HEK293 (cell line): ENCODE results near the gene INO80B.
A peak's percentile ranks its signal among the peaks of the same experiment; 100 is the strongest.

ENCODE experiments used
- BCL11A ChIP-seq: fragments of 450-650 bp; formaldehyde crosslinking; IDR thresholded peaks from 2 replicates; pipeline ENCODE4 v1.5.1; 2016; ENCODE audit warnings: low read depth, missing biosample characterization, missing genetic modification characterization
- BCL11B ChIP-seq: fragments of 450-650 bp; formaldehyde crosslinking; IDR thresholded peaks from 2 replicates; pipeline ENCODE4 v1.5.1; 2016; ENCODE audit warnings: low read depth, missing biosample characterization, missing genetic modification characterization
- EGR2 ChIP-seq: fragments of 450-650 bp; formaldehyde crosslinking; IDR thresholded peaks from 2 replicates; pipeline ENCODE4 v1.5.1; 2016; ENCODE audit warnings: low read depth, missing biosample characterization, missing genetic modification characterization
- ELK4 ChIP-seq: IDR thresholded peaks from 2 replicates; pipeline ENCODE4 v1.6.1; 2011; ENCODE audit warnings: mild to moderate bottlenecking, low read depth, low read length, borderline replicate concordance
- GFI1B ChIP-seq: fragments of 450-650 bp; formaldehyde crosslinking; IDR thresholded peaks from 2 replicates; pipeline ENCODE4 v1.5.1; 2016; ENCODE audit warnings: missing biosample characterization, missing genetic modification characterization
- IKZF3 ChIP-seq: fragments of 450-650 bp; IDR thresholded peaks from 2 replicates; pipeline ENCODE4 v1.5.0; 2018; ENCODE audit warnings: missing biosample characterization, mild to moderate bottlenecking, missing genetic modification characterization, moderate library complexity
- MEIS1 ChIP-seq: sonication (generic); formaldehyde crosslinking; IDR thresholded peaks from 2 replicates; pipeline ENCODE4 v1.8.1; 2022; ENCODE audit warnings: missing genetic modification reagents, mild to moderate bottlenecking, borderline replicate concordance
- PATZ1 ChIP-seq: fragments of 450-650 bp; formaldehyde crosslinking; IDR thresholded peaks from 2 replicates; pipeline ENCODE4 v1.5.1; 2016; ENCODE audit warnings: missing biosample characterization, missing genetic modification characterization
- PRDM1 ChIP-seq: fragments of 450-650 bp; formaldehyde crosslinking; IDR thresholded peaks from 2 replicates; pipeline ENCODE4; 2016; ENCODE audit warnings: missing biosample characterization, missing genetic modification characterization
- PRDM2 ChIP-seq: fragments of 450-650 bp; formaldehyde crosslinking; IDR thresholded peaks from 2 replicates; pipeline ENCODE4 v1.5.1; 2016; ENCODE audit warnings: missing biosample characterization, missing genetic modification characterization, borderline replicate concordance
- WT1 ChIP-seq: fragments of 450-650 bp; formaldehyde crosslinking; IDR thresholded peaks from 2 replicates; pipeline ENCODE4 v1.5.1; 2016; ENCODE audit warnings: missing biosample characterization, missing genetic modification characterization
- ZNF140 ChIP-seq: fragments of 450-650 bp; formaldehyde crosslinking; IDR thresholded peaks from 2 replicates; pipeline ENCODE4 v1.5.1; 2016; ENCODE audit warnings: missing biosample characterization, missing genetic modification characterization
- ZNF148 ChIP-seq: fragments of 450-650 bp; formaldehyde crosslinking; IDR thresholded peaks from 2 replicates; pipeline ENCODE4 v1.5.0; 2017; ENCODE audit warnings: missing biosample characterization, missing genetic modification characterization, borderline replicate concordance
- ZNF292 ChIP-seq: fragments of 450-650 bp; formaldehyde crosslinking; IDR thresholded peaks from 2 replicates; pipeline ENCODE4 v1.5.1; 2016; ENCODE audit warnings: low read depth, missing biosample characterization, missing genetic modification characterization, borderline replicate concordance
- ZNF394 ChIP-seq: fragments of 450-650 bp; formaldehyde crosslinking; IDR thresholded peaks from 2 replicates; pipeline ENCODE4 v1.5.1; 2016; ENCODE audit warnings: missing biosample characterization, missing genetic modification characterization, mild to moderate bottlenecking, moderate library complexity, borderline replicate concordance
- ZNF510 ChIP-seq: fragments of 450-650 bp; formaldehyde crosslinking; IDR thresholded peaks from 2 replicates; pipeline ENCODE4 v1.5.1; 2018; ENCODE audit warnings: mild to moderate bottlenecking, missing genetic modification characterization, missing biosample characterization; ENCODE audit not compliant: insufficient replicate concordance
- ZNF549 ChIP-seq: fragments of 450-650 bp; IDR thresholded peaks from 2 replicates; pipeline ENCODE4 v1.5.1; 2018; ENCODE audit warnings: missing biosample characterization, missing genetic modification characterization, mild to moderate bottlenecking, inconsistent platforms, moderate library complexity
- ZNF558 ChIP-seq: fragments of 450-650 bp; formaldehyde crosslinking; IDR thresholded peaks from 2 replicates; pipeline ENCODE4 v1.5.1; 2016; ENCODE audit warnings: missing biosample characterization, missing genetic modification characterization
- ZNF561 ChIP-seq: fragments of 450-650 bp; IDR thresholded peaks from 2 replicates; pipeline ENCODE4 v1.5.1; 2018; ENCODE audit warnings: missing biosample characterization, missing genetic modification characterization, borderline replicate concordance
- ZNF623 ChIP-seq: fragments of 450-650 bp; formaldehyde crosslinking; IDR thresholded peaks from 2 replicates; pipeline ENCODE4 v1.5.1; 2016; ENCODE audit warnings: missing biosample characterization, missing genetic modification characterization
- ZNF629 ChIP-seq: fragments of 450-650 bp; formaldehyde crosslinking; IDR thresholded peaks from 2 replicates; pipeline ENCODE4 v1.5.1; 2017; ENCODE audit warnings: missing biosample characterization, missing genetic modification characterization
- ZNF645 ChIP-seq: fragments of 450-650 bp; formaldehyde crosslinking; IDR thresholded peaks from 2 replicates; pipeline ENCODE4; 2016; ENCODE audit warnings: missing biosample characterization, missing genetic modification characterization
- ZNF654 ChIP-seq: fragments of 450-650 bp; formaldehyde crosslinking; IDR thresholded peaks from 2 replicates; pipeline ENCODE4 v1.5.1; 2016; ENCODE audit warnings: low read depth, missing biosample characterization, missing genetic modification characterization
- ZSCAN4 ChIP-seq: fragments of 450-650 bp; formaldehyde crosslinking; IDR thresholded peaks from 2 replicates; pipeline ENCODE4 v1.5.1; 2017; ENCODE audit warnings: missing biosample characterization, missing genetic modification characterization

INO80B gene

GRCh38 chr2:74507145-74507925 lies 52.4 kb downstream of the INO80B start, which contains the start of gene PCGF1 (continued):
- TF ChIP-seq PRDM2 (tag by site-specific recombination) (no peak), ZNF292 (tag by site-specific recombination) (no peak), GFI1B (tag by site-specific recombination) (no peak), ZNF510 (tag by site-specific recombination) (no peak), WT1 (tag by site-specific recombination) (peak; percentile 67), ZNF645 (tag by site-specific recombination) (no peak), EGR2 (peak; percentile 71; the same call in 1 of the 2 replicates), PATZ1 (tag by site-specific recombination) (peak; percentile 95), BCL11B (peak; percentile 46; the same call in 1 of the 2 replicates), PRDM1 (tag by site-specific recombination) (no peak), ZNF394 (peak; percentile 51; the same call in 1 of the 2 replicates), ZSCAN4 (peak; percentile 47; the same call in 1 of the 2 replicates), ZNF140 (no peak), ELK4 (no peak; the same call in 1 of the 2 replicates), IKZF3 (tag by site-specific recombination) (no peak), ZNF623 (tag by site-specific recombination) (no peak), ZNF558 (no peak), BCL11A (no peak), ZNF654 (tag by site-specific recombination) (no peak), ZNF549 (tag by site-specific recombination) (no peak), ZNF148 (tag by site-specific recombination) (no peak), ZNF629 (tag by site-specific recombination) (peak; percentile 60; the same call in 1 of the 2 replicates), MEIS1 (CRISPR knock-in tag) (no peak), ZNF561 (tag by site-specific recombination) (peak; percentile 55; the same call in 1 of the 2 replicates)
